Right lobe of liver (tissue), 4 donors: ENCODE results near the gene FGFR2.

Experiments used
- POLR2A ChIP-seq: fragments of 450-650 bp; IDR thresholded peaks from one replicate; pipeline ENCODE4 v1.6.1; 2017; ENCODE audit warnings: antibody characterized with exemption, mild to moderate bottlenecking
- TF ChIP-seq, protein P1 (sequence below), 4 donors: fragments of 200-600 bp in 3 of 4; fragments of 450-650 bp in 1 of 4; IDR thresholded peaks; one replicate each; pipeline versions ENCODE4 v1.5.1 to v1.8.0; 2016 to 2022; ENCODE audit warnings: antibody characterized with exemption in 4 of 4, mild to moderate bottlenecking in 2 of 4
- donor health status: DM: no; HTN: no; CAD: no.
- donor health status: DM: no; HTN: no; CAD: no.
- donor health status: DM: no; HTN: yes; CAD: no.

DNA sequence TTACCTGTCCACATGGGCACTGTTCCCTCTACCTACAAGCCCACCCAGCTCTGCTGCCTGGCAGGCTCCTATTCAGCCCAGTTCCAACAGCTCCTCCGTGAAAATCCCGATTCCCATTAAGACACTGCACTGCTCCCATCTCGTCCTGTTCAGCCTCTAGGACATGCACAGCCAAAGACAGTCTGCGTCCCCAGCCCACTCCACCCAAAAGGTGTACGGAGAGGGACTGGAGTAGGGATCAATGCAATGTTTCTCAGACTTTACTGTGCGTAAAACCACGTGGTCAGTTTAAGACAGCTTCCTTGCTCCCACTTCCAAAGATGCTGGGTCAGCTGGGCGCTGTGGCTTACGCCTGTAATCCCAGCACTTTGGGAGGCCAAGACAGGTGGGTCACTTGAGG, 19.9 kb downstream of the FGFR2 start:
- TF ChIP-seq, protein P1, sequence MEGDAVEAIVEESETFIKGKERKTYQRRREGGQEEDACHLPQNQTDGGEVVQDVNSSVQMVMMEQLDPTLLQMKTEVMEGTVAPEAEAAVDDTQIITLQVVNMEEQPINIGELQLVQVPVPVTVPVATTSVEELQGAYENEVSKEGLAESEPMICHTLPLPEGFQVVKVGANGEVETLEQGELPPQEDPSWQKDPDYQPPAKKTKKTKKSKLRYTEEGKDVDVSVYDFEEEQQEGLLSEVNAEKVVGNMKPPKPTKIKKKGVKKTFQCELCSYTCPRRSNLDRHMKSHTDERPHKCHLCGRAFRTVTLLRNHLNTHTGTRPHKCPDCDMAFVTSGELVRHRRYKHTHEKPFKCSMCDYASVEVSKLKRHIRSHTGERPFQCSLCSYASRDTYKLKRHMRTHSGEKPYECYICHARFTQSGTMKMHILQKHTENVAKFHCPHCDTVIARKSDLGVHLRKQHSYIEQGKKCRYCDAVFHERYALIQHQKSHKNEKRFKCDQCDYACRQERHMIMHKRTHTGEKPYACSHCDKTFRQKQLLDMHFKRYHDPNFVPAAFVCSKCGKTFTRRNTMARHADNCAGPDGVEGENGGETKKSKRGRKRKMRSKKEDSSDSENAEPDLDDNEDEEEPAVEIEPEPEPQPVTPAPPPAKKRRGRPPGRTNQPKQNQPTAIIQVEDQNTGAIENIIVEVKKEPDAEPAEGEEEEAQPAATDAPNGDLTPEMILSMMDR (IDR thresholded peaks at IDR 0.05), result no peak
- no peak for TF ChIP-seq POLR2A
